Measurements from ENCODE around the gene ZNF775.

The ZNF775 gene

DNA sequence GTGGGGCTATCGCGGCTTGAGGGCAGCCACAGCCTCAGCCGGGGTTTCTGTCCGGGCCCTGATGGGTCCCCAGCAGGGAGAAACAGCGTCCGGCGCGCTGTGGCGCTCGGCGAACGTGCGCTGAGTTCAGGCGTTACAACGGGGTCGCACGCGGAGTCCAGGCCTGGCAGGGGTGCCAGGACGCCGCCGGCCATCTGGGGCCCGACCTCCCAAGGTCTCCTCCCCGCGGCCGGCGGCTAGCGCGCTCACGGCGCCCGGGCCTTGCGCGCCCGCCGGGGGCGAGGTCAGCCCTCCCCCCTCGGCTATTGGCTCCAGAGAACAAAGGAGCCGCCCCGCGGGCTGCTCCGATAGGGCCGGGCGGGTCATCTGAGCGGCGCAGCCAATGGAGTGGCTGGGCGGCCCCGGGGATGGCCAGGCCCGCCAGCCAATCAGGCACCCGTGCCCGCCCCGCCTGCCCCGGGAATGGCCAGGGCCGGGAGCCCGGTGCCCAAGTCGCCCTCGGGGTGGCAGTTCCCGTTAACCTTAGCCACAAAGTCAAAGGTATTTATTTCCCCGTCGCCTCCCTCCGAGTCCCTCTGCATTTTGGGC is at the start of gene ZNF775:
Gene ZNF775 (plus strand): TSS at position 478 of the 588 bp plus-strand sequence. CDS start 9,141 bp downstream, outside the sequence.
- no peak for FAIRE-seq

DNA sequence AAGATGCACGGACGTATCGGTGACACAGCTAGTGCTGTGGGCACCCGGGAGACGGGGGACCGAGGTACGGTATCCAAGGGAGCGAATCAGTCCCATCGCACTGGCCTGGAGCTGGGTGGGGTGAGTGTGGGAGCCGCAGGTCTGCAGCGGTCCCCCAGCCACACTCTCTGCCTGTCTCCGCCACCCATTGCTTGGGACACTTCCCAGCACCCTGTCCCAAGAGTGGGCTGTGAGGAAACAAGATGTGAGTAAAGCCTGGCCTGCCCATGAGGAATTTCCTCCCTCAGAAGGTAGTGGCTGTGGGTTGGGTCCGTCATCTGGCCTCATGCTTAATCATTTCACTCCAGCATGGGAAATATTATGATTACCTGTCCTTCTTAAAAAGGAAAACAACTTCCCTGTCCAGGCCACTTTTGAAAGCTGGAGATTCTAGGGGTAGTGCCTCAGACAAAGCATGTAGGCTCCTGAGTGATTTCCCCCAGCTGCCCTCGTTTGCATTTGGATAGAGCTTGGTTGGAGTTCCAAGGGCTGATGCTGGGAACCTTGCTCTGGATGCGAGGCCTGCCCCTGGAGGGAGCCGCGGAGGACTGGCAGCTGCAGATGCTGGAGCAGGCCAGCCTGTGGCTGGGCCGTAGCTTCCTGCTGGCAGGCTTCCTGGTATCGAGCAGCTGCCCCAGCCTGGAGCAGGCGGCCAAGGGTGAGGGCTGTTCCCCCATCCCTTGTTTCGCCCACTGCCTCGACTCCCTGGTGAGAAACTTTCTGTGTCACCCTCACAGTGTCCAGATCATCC is 49.6 kb upstream of the ZNF775 start:
- FAIRE-seq = no peak

DNA sequence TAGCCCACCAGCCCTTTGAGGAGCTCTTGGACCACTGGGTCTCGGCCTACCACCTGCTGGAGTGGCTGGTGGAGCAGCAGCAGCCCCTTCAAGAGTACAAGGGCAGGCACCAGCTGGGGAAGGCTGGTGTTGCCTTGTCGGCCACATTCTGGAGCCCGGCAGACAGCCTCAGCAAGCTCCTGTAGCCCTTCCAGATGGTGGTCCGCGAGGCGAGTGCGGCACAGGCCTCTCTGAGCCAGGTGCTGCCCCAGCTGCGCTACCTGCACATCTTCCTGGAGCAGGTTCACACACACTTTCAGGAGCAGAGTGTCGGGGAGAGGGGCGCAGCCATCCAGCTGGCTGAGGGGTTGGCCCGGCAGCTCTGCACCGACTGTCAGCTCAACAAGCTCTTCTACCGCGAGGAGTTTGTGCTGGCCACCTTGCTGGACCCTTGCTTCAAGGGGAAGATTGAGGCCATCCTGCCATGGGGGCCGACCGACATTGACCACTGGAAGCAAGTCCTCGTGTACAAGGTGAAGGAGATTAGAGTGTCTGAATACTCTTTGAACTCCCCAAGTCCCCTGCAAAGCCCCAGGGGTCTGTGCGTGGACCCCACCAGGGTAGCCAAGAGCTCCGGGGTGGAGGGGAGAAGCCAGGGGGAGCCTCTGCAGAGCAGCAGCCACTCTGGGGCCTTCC is 48.8 kb upstream of the ZNF775 start:
- FAIRE-seq = no peak

DNA sequence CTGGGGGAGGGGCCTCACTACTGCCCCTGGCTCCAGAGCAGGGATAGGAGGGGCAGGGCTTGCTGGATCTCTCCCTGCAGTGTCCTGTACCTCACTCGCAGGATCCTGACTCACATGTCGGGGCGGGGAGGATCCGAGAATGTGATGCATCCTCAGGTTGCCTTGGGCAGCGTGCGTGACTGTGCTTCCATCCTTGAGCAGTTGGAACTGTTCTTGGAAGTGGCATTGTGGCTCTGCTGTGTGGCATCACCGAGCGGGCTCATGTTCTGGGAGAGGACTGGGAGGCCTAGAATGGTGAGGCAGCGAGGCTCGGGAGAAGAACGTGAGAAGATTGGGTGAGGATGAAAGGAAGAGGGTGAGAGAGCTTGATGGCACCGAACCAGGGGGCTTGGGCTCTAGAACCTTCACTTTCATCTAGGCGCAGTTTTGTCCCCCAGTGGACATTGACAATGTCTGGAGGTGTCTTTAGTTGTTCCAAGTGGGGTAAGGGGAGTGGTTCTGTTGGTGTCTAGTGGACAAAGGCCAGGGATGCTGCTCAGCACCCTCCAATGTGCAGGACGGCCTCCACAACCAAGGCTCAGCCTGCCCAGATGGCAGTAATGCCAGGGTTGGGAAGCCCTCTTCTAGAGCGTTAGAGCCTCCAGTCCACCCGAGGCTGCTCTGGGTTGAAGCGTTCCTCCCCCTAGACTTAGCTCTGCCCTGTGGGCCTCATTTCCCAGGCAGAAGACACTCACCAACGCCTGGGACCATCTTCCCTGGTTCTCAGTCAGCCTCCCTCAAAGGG is 46.1 kb upstream of the ZNF775 start:
- FAIRE-seq = no peak

DNA sequence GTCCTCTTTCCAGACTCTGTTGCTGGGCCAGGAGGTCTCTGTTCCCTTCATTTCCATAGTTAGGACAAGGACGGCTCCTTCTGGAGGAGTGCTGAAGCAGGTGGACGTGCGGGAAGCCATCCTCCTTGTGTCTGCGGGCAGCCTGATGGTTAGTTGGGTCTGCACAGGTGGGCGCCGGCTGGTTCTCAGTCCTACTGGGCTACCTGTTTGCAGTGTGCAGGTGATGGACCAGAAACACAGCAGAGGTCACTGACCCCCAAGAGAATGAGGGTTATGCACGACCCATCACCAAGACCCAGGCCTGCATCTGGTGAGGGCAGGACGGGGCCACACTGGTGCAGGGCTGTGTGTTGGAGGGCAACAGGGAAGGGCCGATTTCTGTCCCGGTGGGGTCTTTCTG is 45.5 kb upstream of the ZNF775 start:
- FAIRE-seq = no peak

DNA sequence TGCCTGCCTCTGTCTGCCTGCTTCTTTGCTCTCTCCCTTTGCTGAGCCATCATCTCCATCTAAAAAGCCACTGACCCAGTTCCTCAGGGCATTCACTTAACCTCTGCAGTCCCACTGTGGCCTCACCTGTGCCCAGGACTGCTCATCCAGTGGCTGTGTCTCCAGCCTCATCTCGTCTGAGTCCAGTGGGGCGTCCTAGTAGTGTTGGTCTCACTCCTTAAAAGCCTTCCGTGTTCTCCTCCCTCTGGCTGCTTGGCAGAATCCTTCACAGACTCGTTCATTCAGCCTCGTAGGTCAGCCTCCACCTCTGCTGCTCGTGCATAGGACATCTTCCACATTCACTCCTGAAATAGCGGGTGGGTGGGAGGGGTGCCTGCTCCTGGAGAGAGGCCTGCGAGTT is 45.0 kb upstream of the ZNF775 start:
- no peak for FAIRE-seq

DNA sequence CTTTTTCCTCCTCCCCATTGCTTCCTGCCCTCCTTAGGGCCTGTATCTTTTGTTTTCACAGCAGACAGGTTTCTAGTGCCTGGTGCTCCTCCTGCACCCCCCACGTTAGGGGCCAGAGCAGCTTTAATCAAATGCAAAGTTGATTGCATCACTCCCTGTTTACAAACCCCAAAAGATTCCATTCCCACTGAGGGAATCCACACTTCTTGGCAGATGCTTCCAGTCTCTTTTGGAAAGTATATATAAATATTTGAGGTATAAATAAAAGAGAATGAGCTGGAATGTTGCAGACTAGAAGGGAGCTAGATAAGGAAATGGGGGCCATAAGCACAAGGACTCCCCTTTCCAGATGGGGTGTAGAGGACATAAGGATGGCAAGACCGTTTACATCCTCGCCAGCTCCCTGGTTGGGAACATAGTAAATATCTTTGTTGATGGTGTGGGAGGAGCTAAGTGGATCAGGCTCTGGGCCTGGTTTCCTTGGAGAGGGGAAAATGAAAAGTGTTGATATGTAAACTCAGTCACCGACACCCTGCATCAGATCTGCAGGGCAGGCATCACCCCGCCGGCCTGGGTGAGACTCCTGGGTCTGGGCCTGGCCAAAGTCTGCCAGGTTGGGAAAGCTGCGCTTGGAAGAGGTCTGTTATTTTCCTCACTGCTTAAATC is 43.9 kb upstream of the ZNF775 start:
- no peak for FAIRE-seq

DNA sequence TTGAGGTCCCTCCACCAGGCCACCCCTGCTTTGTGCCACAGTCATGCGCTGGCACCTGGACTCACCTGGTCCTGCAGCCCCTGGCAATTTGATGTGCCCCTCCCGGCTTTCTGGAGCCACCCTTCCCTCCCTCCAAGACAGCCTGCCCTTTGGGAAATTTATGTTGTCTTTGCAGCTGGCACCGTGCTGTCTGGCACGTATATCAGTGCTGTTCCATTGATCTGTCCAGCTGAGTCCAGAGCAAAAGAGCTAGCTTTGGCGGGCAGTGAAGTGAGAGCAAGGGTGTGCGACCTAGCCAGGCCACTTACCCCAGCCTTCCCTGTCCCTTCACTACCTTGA is 43.4 kb upstream of the ZNF775 start:
- no peak for FAIRE-seq

DNA sequence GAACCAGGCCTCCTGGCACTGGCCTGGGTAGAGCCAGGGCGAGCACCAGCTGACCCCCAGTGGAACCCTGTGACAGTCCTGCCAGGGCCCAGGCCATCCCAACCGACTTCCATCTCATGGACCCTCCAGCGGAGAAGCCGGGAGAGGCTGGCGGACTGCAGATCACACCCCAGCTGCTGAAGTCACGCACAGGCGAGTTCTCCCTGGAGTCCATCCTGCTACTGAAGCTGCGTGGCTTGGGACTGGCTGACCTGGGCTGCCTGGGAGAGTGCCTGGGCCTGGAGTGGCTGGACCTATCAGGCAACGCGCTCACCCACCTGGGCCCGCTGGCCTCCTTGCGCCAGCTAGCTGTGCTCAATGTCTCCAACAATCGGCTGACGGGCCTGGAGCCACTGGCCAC is 42.4 kb upstream of the ZNF775 start:
- no peak for FAIRE-seq

DNA sequence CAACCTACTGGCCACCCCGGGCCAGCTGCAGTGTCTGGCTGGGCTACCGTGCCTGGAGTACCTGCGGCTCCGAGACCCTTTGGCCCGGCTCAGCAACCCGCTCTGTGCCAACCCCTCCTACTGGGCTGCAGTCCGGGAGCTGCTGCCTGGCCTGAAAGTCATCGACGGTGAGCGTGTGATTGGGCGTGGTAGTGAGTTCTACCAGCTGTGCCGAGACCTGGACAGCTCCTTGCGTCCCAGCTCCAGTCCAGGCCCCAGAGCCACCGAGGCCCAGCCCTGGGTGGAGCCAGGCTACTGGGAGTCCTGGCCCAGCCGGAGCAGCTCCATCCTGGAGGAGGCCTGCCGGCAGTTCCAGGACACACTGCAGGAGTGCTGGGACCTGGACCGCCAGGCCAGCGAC is 42.0 kb upstream of the ZNF775 start:
- FAIRE-seq = no peak

DNA sequence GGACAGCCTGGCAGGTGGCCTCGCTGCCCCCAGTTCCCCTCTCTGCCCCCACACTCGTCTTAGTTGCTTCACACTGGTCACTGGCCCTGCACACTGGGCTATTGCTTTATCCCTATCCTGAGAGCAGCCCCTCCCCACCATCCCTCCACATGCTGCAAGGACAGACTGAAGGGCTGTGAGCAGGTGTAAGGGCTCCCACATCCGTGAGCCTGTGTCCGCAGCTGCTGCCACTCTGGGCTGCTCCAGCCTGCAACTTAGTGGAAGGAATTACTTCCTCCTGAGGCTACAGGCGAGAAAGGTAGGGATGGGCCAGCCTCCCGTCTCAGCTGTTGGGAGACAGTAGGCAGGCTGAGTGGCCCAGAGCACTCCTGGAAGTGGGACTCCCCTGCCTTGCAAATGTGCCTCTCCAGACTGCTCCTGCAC is 41.5 kb upstream of the ZNF775 start:
- no peak for FAIRE-seq

DNA sequence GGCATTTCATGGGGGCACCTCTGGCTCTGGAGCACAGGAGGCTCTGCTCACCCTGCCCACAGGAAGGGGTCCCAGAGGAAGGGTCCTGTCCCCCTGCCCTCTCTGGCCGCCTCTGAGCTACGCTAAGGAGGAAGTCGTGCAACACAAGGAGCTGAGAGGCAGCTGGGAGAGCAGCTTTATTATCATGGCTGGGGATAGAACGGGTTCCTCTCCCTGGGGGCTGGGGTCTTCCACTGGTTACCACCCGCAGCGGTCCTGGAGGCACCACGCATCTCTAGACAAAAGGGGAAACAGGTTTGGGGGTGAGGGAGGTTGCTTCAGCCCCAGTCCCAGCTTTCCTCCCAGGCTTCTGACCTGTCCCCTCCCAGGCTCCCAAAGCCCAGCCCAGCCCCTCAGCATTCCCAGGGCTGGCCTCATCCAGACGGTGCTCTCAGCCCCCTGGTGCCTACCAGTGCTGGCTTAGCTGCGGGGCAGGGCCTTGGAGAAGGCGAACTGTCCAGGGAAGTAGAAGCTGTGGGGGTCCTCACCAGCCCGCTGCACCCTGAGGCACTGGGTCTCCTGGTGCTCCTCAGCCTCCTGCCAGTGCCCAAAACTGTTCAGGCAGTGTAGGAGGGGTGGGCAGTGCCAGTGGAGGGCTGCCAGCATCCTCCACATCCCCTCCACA is 40.8 kb upstream of the ZNF775 start:
- no peak for FAIRE-seq

DNA sequence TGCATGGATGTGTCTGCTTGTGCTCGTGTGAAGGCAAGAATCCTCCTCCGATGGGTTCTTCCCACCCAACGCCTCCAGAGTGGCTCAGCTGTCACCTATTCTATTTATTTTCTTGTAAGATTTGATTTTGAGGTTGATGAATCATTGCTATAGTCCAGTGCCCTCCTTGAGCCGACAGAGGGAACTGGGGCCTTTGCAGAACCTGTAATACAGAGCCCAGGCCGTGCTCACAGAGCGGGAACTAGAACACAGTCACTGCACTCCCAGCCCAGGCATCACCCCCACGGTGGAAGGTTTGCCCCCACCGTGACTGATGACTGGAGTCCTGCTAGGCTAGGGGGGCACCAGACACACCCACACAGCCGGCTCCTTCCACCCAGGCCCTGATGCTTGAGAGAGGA is 39.7 kb upstream of the ZNF775 start:
- FAIRE-seq = no peak

DNA sequence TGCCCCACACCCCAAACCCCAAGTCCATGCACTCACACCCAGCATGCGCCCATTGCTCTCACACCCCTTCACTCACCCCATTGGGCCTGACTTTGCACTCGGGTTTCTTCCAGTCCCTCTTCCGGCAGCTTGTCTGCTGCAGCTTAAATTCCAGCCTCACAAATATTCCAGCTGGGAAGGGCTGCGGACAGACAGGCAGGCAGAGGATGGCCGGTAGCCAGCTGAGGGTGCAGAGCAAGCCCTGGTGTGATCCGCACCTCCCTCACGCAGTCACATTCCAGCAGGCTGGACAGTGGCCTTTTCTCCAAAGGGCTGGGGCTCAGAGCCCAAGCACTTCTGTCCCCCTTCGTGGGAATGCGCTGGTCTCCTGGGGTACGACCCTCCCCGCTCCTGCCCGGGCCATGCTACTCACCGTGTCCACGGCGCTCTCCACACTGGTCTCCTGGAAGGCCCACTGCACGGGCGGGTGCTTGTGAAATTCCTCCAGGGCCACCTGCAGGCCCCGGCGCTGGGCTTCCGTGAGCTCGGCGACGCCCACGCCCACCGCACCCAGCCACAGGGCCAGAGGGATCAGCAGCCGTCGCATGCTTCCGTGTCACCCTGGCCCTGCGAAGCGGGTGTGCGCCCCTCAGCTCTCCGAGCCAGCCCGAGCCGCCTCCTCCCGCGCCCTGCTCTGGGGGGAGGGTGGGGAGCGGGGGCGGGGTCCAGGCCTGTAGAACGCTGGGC is 38.9 kb upstream of the ZNF775 start:
- no peak for FAIRE-seq

DNA sequence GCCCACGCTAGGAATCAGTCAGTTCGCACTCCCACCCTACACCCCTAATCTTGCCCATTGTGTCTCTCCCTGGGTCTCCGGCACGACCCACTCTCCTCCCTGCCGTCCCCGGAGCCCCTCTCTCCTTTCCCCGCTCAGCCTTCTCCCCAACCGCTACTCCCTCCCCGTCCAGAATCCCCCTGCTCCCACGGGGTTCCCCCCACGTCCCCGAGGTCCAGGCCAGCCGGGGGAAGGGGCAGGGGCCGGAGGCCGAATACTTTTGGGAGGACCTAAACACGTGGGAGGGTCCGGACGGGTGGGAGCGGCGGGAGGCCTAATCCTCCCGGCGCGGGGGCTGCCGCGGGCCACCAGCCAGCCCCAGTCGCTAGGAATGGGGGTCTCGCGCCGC is 38.3 kb upstream of the ZNF775 start:
- no peak for FAIRE-seq

DNA sequence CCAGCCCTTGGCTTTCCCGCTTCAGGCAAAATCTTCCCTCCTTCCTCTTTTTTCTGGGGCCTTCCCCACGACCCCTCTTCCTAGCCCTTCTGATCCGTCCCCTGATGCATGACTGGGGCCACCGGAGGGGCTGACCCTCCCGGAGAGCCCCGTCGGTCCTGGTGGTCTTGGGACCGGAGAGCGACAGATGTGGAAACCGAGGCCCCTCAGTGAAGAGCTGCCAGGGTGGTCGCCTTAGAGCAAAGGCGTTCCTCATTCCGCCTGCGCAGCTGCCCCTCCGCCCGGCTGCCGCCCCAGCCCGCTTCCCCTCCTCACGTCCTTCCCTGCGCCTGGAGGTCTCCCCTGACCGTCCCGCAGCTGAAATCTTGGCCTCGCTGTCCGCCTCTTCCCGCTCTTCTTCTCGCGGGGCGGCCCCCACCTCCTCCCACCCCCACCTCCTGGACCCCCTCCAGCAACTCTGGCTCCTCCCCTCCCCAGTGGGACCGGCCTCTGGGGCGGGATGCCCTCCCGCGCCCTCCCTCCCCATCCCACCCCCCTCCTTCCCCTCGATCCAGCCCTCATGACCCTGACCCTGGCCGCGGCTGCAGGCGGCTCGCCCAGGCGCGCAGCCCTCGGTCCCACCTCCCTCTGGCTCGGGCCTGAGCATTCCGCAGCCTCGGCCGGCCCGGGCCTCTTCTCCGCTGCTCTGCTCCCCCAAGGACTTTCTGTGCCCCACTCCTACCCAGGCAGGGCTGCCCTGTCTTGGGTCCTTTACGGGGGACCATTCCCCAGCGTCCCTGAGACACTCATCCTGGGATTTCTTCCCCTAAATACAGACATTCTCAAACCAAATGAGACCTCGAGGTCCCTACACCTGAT is 37.6 kb upstream of the ZNF775 start, which contains the start of gene RARRES2:
Gene RARRES2 (minus strand): TSS at position 367 of the 858 bp plus-strand sequence. CDS start 1,020 bp downstream, outside the sequence.
- FAIRE-seq = no peak

DNA sequence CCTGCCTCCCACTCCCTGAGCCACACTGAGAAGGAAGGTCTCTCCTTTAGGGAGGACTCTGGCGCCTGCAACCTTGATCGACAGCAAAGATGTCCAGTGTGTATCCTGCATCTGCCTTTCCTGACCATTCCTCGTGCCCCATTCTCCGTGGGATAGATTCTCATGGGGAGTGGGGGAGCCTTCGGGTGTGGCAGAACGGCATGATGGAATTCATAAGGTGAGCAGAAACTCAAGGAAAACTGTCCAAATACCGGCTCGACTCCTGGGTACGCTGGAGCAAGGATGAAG is 37.1 kb upstream of the ZNF775 start:
- no peak for FAIRE-seq

DNA sequence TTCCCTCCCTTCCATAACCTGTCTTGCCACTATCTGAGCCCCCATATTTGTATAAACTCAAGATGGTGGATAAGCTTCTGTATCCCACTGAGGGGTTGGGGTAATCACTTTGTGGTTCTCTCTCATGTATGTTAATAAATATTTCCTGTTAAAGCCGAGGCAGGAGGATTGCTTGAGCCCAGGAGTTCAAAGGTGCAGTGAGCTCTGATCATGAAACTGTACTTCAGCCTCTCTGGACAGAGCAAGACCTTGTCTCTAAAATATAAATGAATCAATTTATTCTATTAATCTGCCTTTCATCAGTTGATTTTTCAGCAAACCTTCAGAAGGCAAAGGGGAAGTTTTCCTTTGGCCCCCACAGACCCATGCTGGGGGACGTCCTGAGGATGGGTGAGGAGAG is 35.9 kb upstream of the ZNF775 start:
- FAIRE-seq = no peak

DNA sequence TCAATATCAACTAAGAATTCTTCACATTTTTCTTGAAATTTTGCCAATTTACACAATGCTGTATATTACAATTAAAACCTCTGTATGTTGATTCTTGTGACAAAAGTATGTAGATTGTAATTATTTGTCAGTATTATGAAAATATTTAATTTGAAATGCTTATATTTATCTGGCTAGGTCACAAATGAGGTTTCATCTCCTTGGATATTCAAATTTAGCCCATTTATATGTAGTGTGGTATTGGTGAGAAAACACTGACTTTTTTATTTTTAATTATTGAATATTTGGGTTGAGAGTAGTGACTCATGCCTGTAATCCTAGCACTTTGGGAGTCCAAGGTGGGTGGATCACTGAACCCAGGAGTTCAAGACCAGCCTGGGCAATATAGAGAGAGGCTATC is 34.8 kb upstream of the ZNF775 start:
- peak; percentile 24 for FAIRE-seq

DNA sequence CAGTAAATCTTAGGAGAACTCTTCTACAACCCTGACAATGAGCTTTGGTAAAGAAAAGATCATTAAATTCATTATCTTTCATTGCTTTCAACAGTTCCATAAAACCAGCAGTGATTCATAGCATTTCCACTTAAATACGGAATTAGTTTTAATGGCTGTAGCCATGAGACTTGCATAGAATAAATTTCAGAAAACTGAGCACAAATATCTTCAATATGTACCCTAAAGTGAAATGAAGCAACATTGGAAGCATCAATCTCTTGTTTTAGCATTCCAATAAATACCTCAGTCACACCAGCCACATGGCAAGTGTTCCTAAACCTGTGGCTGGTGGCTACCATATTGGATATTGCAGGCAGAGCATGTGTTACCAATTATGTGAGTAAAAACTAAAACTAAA is 34.1 kb upstream of the ZNF775 start:
- no peak for FAIRE-seq

DNA sequence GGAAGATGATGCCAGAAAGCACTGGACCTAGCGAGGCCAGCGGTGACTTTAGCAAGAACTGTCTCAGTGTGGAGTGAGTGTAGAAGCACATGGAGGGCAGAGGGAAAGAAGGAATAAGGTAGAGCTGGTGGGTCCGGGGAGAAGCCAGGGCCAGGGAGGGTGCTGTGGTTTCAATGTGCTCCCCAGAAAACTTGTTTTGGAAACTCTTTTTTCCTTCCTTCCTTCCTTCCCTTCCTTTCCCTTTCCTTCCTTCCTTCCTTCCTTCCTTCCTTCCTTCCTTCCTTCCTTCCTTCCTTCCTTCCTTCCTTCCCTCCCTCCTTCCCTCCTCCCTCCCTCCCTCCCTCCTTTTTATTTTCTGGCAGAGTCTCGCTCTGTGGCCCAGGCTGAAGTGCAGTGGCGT is 32.2 kb upstream of the ZNF775 start:
- no peak for FAIRE-seq
